ENCODE measurements around the gene PCBP1.

DNA sequence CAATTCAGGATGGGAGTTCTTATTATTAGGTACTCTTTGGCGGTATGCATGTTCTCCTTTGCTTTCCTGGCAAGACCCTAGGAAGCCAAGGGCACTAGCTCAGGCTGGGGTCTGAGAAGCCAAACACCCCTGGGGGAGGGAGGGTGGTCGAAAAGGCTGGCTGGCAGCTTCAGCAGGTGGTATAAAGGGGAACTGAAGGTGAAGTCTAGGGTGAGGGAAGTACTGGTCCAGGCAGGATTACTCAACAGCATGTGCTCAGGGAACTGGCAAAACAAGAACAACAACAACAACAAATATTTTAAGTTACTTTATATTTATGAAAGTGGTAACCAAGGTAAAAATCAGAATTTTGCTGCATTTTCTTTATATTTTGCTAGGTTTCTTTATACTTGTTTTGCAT lies 40.7 kb upstream of the PCBP1 start:
- TF ChIP-seq RAD21 (IDR thresholded peaks at IDR 0.05; ENCODE audit: low read depth) (no peak), ZBTB7A (IDR thresholded peaks at IDR 0.05; ENCODE audit: low read depth) (no peak)
